GM19035 (cell line): Measurements from ENCODE around the gene SLC6A5.

Experiments
- ATAC-seq: cut with Tn5 transposase; IDR thresholded peaks from one replicate; pipeline ENCODE4 v1.9.1; 2021; ENCODE audit not compliant: unreplicated experiment

Gene SLC6A5

DNA sequence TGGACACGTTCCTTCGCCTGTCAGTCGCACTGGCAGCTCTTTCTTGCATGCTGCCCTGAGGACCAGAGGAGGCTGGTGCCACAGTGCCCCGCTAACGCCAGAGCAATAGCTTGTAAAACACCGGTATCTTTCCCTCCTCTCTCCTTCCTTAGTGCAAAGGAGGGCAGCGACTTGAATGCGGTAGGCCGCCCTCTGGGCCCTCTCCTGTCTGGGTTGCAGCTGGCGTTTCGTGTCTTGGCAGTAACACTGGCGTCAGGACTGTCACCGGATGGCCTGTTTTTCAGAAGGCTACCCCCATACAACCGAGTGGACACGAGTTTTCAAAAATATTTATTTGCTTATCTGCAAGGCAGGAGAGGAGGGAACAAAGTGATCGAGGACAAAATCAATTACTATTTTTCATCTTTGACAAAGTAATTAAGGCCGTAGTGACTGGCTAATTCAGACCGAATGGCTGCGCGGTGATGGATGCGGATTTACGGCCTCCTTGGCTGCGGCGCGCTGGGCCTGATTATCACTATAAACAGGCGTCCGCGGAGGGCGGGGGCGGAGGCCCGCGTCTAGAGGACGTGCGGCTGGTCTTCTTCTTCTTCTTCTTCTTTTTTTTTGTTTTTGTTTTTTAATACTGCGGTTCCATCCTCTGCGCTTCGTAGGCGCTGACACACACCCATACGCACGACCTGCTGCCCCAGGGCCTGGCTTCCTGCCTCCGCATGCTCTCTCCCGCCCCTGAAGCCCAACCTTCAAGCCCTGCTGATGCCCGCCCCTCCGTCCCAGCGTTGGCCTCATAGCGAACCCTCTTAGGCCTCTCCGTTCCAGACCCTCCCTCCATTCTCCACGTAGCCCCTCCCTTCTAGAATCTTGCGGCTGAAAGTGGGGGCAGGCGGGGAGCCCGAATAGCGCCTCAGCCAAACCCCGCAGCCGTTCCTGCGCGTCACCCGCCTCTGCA lies 2.9 kb upstream of the SLC6A5 start:
- no peak for ATAC-seq

DNA sequence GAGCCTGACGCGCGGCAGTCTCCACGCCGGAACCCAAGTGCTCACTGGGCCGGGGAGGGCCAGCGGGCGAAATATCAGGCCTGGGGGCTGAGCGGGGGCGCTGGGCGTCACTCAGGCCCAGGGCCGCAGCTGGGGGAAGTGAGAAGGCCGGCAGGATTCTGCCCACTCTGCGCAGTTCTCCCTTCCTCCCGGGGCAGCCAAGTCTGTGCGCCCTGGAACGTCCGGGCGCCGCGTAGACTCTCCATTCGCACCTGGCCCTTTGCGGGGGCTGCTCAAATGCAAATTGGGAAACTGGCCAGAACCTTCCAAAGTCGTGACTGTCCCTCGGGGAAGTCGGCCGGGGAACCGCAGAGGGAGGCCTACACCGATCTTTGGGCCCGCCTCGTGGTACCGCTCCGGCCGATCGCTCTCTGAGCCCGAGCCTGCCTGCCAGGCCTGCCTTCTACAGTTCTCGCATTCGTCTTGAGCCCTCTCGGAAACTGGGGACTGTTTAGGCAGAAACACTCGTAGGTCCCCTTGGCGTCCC lies 2.2 kb upstream of the SLC6A5 start:
- ATAC-seq, result no peak

DNA sequence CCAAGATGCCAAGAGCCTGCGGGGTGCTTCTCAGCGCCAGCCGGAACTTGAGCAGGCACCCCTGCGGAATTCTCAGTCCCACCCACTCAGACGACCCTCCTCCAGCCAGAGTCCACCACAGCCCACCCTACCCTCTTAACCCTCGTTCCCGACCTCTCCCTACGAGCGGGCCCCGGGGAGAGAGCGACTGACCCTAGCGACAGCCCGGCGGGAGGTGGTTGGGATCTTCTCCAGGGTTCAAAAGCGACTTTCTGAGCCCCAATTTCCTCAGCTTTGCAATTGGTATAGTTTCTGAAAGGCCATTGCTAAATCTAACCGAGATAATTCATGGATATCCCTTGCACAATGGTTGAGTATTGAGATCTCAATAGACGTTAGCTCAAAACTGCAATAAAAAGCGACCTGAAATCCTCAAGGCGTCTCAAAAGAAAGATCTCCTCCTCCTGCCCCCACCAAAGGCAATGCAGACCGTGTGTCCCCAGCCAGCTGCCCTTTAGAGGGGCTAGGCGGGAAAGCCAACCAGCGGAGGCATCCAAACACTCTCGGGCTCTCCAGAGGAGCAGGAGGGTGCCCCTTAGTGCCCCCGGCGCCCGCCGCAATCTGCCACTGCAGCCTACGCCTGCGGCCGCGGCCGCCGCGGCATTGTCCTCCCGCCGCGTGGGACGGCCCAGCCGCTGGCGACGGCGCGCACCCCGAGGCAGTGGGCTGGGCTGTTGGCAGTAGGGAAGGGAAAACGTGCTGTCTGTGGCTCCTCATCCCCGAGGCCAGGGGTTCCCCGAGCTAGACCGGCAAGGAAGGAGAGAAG lies 1.5 kb upstream of the SLC6A5 start:
- no peak for ATAC-seq

- no peak for ATAC-seq
Measured at GRCh38 chr11:20598492-20598891, 916 bp upstream of the SLC6A5 start.

- no peak for ATAC-seq
Measured at GRCh38 chr11:20600020-20600346, 575 bp downstream of the SLC6A5 start.

DNA sequence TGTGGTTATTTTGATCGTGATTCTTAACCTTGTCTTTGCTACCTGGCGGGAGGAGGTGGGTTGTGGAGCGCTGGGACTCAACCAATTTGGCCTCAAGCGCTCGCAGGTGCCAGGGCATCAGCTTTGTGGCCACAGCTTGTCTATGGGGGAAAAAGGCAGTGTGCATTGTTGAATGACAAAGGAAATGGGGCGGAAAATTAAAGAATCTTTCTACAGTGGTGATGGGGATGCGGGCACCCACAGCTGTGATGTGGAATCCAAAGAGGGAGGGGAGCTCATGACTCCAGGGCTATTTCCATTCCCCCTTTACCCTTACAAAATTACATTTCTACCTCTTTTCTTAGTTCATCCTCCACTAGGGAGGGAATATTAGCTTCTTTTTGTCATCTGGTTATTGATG lies 1.1 kb downstream of the SLC6A5 start:
- ATAC-seq, result no peak

- no peak for ATAC-seq
Measured at GRCh38 chr11:20601221-20601914, 2.0 kb downstream of the SLC6A5 start.

DNA sequence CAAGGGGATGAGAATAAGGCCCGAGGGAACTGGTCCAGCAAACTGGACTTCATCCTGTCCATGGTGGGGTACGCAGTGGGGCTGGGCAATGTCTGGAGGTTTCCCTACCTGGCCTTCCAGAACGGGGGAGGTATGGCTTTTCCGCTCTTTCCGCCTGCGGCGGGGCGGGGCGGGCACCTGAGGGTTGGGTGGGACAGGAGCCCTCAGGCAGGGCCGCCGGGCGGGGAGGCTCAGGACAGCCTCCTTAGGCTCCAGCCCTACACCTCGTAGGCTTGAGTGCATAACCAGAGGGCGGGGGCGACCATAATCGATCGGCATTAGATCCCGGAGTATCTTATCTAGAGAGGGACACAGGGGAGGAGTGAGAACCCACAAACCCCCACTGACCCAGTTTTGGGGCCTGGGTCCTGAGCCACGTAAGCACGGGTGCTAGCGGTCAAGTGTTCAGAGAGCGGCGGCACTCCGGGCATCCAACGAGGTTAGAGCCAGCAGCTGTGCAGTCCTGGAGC lies 4.9 kb downstream of the SLC6A5 start:
- ATAC-seq, result no peak

- no peak for ATAC-seq
Measured at GRCh38 chr11:20604864-20605601, 5.6 kb downstream of the SLC6A5 start.

GRCh38 chr11:20605602-20606091 lies 6.2 kb downstream of the SLC6A5 start:
- no peak for ATAC-seq

DNA sequence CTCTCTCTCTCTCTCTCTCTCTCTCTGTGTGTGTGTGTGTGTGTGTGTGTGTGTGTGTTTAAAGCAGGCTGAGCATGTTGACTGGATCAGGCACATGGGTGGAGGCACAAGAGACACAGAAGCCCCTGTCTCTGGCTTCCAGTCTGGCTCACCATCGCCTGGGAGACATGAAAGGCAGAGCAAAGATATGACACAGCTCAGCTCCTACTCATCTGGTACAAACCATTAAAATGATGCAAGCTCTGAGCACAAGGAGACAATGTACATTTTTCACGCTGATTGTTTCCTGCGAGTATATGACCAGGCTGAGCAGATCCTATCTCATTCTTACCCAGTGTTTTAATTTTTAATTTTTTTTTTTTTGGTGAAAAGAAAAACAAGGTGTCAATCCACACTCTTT lies 9.5 kb downstream of the SLC6A5 start:
- no peak for ATAC-seq

- ATAC-seq, result peak; percentile 98
Measured at GRCh38 chr11:20609727-20610707, 10.6 kb downstream of the SLC6A5 start.

GRCh38 chr11:20610825-20611224 lies 11.4 kb downstream of the SLC6A5 start:
- no peak for ATAC-seq

- no peak for ATAC-seq
Measured at GRCh38 chr11:20611445-20611844, 12.0 kb downstream of the SLC6A5 start.

DNA sequence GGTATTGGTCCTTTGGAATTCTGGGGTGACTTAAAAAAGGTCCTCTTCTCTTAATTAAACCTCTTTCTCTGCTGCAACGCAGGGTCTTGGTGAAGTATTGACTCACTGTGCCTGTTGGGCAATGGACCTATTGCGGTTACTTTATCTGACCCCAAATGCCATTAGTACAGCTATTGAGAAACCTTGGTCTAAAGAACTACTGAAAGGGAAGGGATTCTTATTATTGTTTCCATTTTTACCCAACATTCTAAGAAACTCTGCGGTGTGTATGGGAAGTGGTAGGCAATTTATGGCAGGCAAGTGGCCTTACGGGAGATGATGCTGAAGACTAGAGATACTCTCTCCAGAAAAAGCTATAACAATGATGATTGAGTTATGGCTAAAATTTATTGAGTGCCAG lies 12.5 kb downstream of the SLC6A5 start:
- no peak for ATAC-seq

DNA sequence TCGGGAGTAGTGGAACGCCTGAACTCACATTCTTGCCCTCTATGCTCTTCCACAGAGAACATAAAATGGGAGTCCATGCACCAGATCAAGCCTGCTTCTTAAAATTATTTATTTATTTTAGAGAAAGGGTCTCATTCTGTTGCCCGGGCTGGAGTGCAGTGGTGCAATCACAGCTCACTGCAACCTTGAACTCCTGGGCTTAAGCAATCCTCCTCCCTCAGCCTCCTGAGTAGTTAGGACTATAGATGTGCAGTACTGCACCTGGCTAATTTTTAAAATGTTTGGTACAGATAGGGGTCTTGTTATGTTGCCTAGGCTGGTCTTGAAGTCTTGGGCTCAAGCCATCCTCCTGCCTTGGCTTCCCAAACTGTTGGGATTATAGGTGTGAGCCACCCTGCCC lies 13.0 kb downstream of the SLC6A5 start:
- no peak for ATAC-seq

GRCh38 chr11:20616920-20617319 lies 17.5 kb downstream of the SLC6A5 start:
- ATAC-seq, result no peak

- ATAC-seq, result no peak
Measured at GRCh38 chr11:20617346-20618005, 18.1 kb downstream of the SLC6A5 start.

GRCh38 chr11:20618083-20618482 lies 18.7 kb downstream of the SLC6A5 start:
- ATAC-seq, result no peak
